ENCODE data around the gene SPPL2B. TPM values are rescaled to one million over a fixed set of nuclear protein-coding genes. Genes with fewer than 3 reads are reported as not detected.

The SPPL2B gene
- total and polyA plus RNA-seq, 9 of the 15 experiments (the other 6 are each of a cell fraction or from before 2014, with no cell fraction given): 0.20 to 81.2 (median 15.1) TPM

- TF ChIP-seq, protein P1, sequence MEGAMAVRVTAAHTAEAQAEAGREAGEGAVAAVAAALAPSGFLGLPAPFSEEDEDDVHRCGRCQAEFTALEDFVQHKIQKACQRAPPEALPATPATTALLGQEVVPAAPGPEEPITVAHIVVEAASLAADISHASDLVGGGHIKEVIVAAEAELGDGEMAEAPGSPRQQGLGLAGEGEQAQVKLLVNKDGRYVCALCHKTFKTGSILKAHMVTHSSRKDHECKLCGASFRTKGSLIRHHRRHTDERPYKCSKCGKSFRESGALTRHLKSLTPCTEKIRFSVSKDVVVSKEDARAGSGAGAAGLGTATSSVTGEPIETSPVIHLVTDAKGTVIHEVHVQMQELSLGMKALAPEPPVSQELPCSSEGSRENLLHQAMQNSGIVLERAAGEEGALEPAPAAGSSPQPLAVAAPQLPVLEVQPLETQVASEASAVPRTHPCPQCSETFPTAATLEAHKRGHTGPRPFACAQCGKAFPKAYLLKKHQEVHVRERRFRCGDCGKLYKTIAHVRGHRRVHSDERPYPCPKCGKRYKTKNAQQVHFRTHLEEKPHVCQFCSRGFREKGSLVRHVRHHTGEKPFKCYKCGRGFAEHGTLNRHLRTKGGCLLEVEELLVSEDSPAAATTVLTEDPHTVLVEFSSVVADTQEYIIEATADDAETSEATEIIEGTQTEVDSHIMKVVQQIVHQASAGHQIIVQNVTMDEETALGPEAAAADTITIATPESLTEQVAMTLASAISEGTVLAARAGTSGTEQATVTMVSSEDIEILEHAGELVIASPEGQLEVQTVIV (CRISPR knock-in tag; IDR thresholded peaks at IDR 0.05; ENCODE audit: borderline replicate concordance): no peak
- peak; percentile 22; the same call in 1 of the 2 replicates for TF ChIP-seq CHAMP1 (IDR thresholded peaks at IDR 0.05)
- peak; percentile 90 for TF ChIP-seq SAP30 (IDR thresholded peaks at IDR 0.05; ENCODE audit: borderline replicate concordance, insufficient read depth, low read depth, low read length, poor library complexity, severe bottlenecking)
- TF ChIP-seq HSF4 (CRISPR knock-in tag; IDR thresholded peaks at IDR 0.05; ENCODE audit: borderline replicate concordance): no peak
- no peak for TF ChIP-seq TAF9B (IDR thresholded peaks at IDR 0.05; ENCODE audit: partially characterized antibody)
- TF ChIP-seq, protein P2, sequence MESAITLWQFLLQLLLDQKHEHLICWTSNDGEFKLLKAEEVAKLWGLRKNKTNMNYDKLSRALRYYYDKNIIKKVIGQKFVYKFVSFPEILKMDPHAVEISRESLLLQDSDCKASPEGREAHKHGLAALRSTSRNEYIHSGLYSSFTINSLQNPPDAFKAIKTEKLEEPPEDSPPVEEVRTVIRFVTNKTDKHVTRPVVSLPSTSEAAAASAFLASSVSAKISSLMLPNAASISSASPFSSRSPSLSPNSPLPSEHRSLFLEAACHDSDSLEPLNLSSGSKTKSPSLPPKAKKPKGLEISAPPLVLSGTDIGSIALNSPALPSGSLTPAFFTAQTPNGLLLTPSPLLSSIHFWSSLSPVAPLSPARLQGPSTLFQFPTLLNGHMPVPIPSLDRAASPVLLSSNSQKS (CRISPR knock-in tag; IDR thresholded peaks at IDR 0.05): no peak
- TF ChIP-seq CCAR2 (IDR thresholded peaks at IDR 0.05; ENCODE audit: low read depth, low read length): no peak
- no peak for TF ChIP-seq SIRT6 (IDR thresholded peaks at IDR 0.05; ENCODE audit: low read depth, low read length)
- no peak for TF ChIP-seq SRF (CRISPR knock-in tag; IDR thresholded peaks at IDR 0.05)
- TF ChIP-seq ZNF41 (CRISPR knock-in tag; conservative IDR thresholded peaks at IDR 0.05): no peak
- TF ChIP-seq, protein P3, sequence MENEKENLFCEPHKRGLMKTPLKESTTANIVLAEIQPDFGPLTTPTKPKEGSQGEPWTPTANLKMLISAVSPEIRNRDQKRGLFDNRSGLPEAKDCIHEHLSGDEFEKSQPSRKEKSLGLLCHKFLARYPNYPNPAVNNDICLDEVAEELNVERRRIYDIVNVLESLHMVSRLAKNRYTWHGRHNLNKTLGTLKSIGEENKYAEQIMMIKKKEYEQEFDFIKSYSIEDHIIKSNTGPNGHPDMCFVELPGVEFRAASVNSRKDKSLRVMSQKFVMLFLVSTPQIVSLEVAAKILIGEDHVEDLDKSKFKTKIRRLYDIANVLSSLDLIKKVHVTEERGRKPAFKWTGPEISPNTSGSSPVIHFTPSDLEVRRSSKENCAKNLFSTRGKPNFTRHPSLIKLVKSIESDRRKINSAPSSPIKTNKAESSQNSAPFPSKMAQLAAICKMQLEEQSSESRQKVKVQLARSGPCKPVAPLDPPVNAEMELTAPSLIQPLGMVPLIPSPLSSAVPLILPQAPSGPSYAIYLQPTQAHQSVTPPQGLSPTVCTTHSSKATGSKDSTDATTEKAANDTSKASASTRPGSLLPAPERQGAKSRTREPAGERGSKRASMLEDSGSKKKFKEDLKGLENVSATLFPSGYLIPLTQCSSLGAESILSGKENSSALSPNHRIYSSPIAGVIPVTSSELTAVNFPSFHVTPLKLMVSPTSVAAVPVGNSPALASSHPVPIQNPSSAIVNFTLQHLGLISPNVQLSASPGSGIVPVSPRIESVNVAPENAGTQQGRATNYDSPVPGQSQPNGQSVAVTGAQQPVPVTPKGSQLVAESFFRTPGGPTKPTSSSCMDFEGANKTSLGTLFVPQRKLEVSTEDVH (IDR thresholded peaks at IDR 0.05; ENCODE audit: low read depth, partially characterized antibody): no peak
- TF ChIP-seq ZKSCAN3 (CRISPR knock-in tag; IDR thresholded peaks at IDR 0.05): no peak
- TF ChIP-seq SLC30A9 (CRISPR knock-in tag; IDR thresholded peaks at IDR 0.05): no peak
- no peak for TF ChIP-seq PATZ1 (CRISPR knock-in tag; IDR thresholded peaks at IDR 0.05; ENCODE audit: borderline replicate concordance)
- no peak for TF ChIP-seq KAT7 (CRISPR knock-in tag; IDR thresholded peaks at IDR 0.05; ENCODE audit: borderline replicate concordance)
- TF ChIP-seq HDAC2 (IDR thresholded peaks at IDR 0.05): peak; percentile 95
Measured at GRCh38 chr19:2385053-2385721, 56.7 kb downstream of the SPPL2B start (continued).

All from K562 (cell line).